HCT116 (cell line): ENCODE results near the gene ROCK2.

Source experiments
- EZH2 ChIP-seq: fragments of 200-600 bp; sonication (generic); IDR thresholded peaks from 2 replicates; pipeline ENCODE4 v1.6.1; 2017; ENCODE audit warnings: antibody characterized with exemption, mixed run types
- EZH2phosphoT487 ChIP-seq: fragments of 200-600 bp; IDR thresholded peaks from 2 replicates; pipeline ENCODE4 v1.6.1; 2018; ENCODE audit warnings: antibody characterized with exemption, borderline replicate concordance
- JUND ChIP-seq: IDR thresholded peaks from 2 replicates; pipeline ENCODE4 v1.6.1; 2012
- POLR2A ChIP-seq: IDR thresholded peaks from 2 replicates; pipeline ENCODE4 v1.7.0; 2011; ENCODE audit warnings: borderline replicate concordance; ENCODE audit not compliant: insufficient read depth, insufficient read length; ENCODE audit errors: extremely low read depth
- POLR2AphosphoS5 ChIP-seq: IDR thresholded peaks from 2 replicates; pipeline ENCODE4 v1.6.1; 2011; ENCODE audit warnings: mild to moderate bottlenecking, low read depth, low read length, moderate library complexity
- RAD21 ChIP-seq: IDR thresholded peaks from 2 replicates; pipeline ENCODE4 v1.6.1; 2012; ENCODE audit warnings: low read depth, mild to moderate bottlenecking
- SIN3A ChIP-seq: IDR thresholded peaks from 2 replicates; pipeline ENCODE4 v1.6.1; 2012; ENCODE audit warnings: low read depth
- SP1 ChIP-seq: IDR thresholded peaks from 2 replicates; pipeline ENCODE4 v1.6.1; 2012; ENCODE audit warnings: low read depth
- TCF7L2 ChIP-seq: IDR thresholded peaks from 2 replicates; pipeline ENCODE4 v1.7.0; 2011; ENCODE audit warnings: borderline replicate concordance, inconsistent platforms; ENCODE audit not compliant: insufficient read depth, insufficient read length; ENCODE audit errors: extremely low read depth
- YY1 ChIP-seq: IDR thresholded peaks from 2 replicates; pipeline ENCODE4 v1.6.1; 2011; ENCODE audit warnings: low read length, low read depth, moderate library complexity, mild to moderate bottlenecking; ENCODE audit not compliant: insufficient replicate concordance; ENCODE audit errors: extremely low read depth
- ZFX ChIP-seq: fragments of 450-650 bp; IDR thresholded peaks from 2 replicates; pipeline ENCODE4 v1.6.1; 2017
- ZNF274 ChIP-seq: fragments of 200-500 bp; sonication (Bioruptor generic); IDR thresholded peaks from 2 replicates; pipeline ENCODE4 v1.6.1; 2014; ENCODE audit warnings: mild to moderate bottlenecking, low read depth, low read length, inconsistent platforms
- TF ChIP-seq, protein P1 (sequence below), 3 experiments: fragments of 200-600 bp in 1 of 3; sonication (generic) in 1 of 3; IDR thresholded peaks in 2 of 3; conservative IDR thresholded peaks in 1 of 3; 2 replicates each; pipeline ENCODE4 v1.5.1; 2012 to 2017; ENCODE audit warnings: low read depth in 2 of 3, low read length in 2 of 3, antibody characterized with exemption in 1 of 3, borderline replicate concordance in 1 of 3, control low read depth in 1 of 3, mild to moderate bottlenecking in 1 of 3, mixed read lengths in 1 of 3, mixed run types in 1 of 3, moderate library complexity in 1 of 3; ENCODE audit not compliant: insufficient read depth in 1 of 3

DNA sequence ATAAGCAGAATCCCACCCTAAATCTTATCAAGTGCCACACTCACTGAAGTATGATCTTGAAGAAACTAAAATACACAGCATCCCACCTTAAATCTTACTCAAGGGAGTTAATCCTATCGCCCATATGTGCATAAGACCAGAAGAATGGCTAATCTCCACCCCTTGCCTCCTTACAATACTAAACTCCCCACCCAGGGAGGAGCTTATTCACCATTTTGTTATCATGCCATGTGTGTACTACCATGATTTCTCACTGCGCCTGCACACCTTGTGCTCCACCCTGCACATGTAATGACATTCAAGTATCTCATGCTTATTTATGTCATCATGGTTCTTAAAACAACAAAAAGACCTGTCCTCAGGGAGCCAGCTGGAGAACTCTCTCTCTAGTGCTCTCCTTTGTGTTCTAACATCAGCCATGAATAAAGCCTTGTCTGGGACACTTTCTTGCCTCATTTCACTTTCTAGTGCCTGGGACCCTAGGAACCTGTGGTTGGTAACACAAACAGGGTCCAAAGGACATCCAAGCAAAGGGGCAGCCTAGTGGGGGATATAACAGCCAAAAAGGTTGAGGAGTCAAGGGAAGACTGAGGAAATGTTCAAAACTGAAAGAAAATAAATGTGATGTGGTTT, 101.8 kb downstream of the ROCK2 start:
- TF ChIP-seq, protein P1, sequence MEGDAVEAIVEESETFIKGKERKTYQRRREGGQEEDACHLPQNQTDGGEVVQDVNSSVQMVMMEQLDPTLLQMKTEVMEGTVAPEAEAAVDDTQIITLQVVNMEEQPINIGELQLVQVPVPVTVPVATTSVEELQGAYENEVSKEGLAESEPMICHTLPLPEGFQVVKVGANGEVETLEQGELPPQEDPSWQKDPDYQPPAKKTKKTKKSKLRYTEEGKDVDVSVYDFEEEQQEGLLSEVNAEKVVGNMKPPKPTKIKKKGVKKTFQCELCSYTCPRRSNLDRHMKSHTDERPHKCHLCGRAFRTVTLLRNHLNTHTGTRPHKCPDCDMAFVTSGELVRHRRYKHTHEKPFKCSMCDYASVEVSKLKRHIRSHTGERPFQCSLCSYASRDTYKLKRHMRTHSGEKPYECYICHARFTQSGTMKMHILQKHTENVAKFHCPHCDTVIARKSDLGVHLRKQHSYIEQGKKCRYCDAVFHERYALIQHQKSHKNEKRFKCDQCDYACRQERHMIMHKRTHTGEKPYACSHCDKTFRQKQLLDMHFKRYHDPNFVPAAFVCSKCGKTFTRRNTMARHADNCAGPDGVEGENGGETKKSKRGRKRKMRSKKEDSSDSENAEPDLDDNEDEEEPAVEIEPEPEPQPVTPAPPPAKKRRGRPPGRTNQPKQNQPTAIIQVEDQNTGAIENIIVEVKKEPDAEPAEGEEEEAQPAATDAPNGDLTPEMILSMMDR (IDR thresholded peaks at IDR 0.05 in 2 of 3, conservative IDR thresholded peaks at IDR 0.05 in 1 of 3; ENCODE audit: borderline replicate concordance in 1 of 3, insufficient read depth in 1 of 3, low read depth in 2 of 3, low read length in 2 of 3) = no peak
- TF ChIP-seq RAD21 (no peak), EZH2 (no peak), TCF7L2 (no peak), POLR2A (no peak), JUND (no peak), POLR2AphosphoS5 (no peak), YY1 (no peak), ZFX (no peak), SIN3A (no peak), EZH2phosphoT487 (no peak), ZNF274 (no peak), SP1 (no peak)
